Mesendoderm (in vitro differentiated cells): ENCODE measurements around the gene ANKAR.
"Not testable (repeated sequence)": the region's sequence is repeated elsewhere in the genome, so short reads cannot be mapped to it uniquely, and the experiment has no call there.

ENCODE experiments used
- DNase-seq: peaks from one replicate; pipeline ENCODE4 v3.0.0; 2013
- H2AK5ac ChIP-seq: 2 replicates; pipeline ENCODE4 v1.6.1; 2013; ENCODE audit warnings: low read length, inconsistent platforms
- H2BK120ac ChIP-seq: 2 replicates; pipeline ENCODE4 v1.6.1; 2013; ENCODE audit warnings: low read depth, mild to moderate bottlenecking, low read length, moderate library complexity, mixed read lengths
- H2BK15ac ChIP-seq: replicated peaks from 2 replicates; pipeline ENCODE4 v1.6.1; 2013; ENCODE audit warnings: low read depth, mild to moderate bottlenecking, moderate library complexity
- H2BK5ac ChIP-seq: 2 replicates; pipeline ENCODE4 v1.6.1; 2013; ENCODE audit warnings: low read length, inconsistent platforms
- H3K18ac ChIP-seq: 2 replicates; pipeline ENCODE4 v1.6.1; 2013; ENCODE audit warnings: mild to moderate bottlenecking, low read length, mixed read lengths
- H3K23ac ChIP-seq: one replicate; pipeline ENCODE4 v1.6.1; 2013; ENCODE audit warnings: low read length
- H3K27ac ChIP-seq: 2 replicates; pipeline ENCODE4 v1.5.1; 2013; ENCODE audit warnings: low read depth, mild to moderate bottlenecking, inconsistent platforms, low read length, moderate library complexity
- H3K27me3 ChIP-seq: 2 replicates; pipeline ENCODE4 v1.6.1; 2013; ENCODE audit warnings: low read length, control low read depth, mild to moderate bottlenecking, inconsistent platforms; ENCODE audit not compliant: insufficient read depth, poor library complexity
- H3K36me3 ChIP-seq: 2 replicates; pipeline ENCODE4 v1.6.1; 2013; ENCODE audit warnings: low read length, inconsistent platforms; ENCODE audit not compliant: control insufficient read depth, insufficient read depth
- H3K4ac ChIP-seq: one replicate; pipeline ENCODE4 v1.6.1; 2013; ENCODE audit warnings: low read depth, mild to moderate bottlenecking, low read length, moderate library complexity
- H3K4me1 ChIP-seq: 2 replicates; pipeline ENCODE4 v1.6.1; 2013; ENCODE audit warnings: low read depth, low read length, inconsistent platforms; ENCODE audit not compliant: control insufficient read depth
- H3K4me2 ChIP-seq: 2 replicates; pipeline ENCODE4 v1.6.1; 2013; ENCODE audit warnings: low read length
- H3K4me3 ChIP-seq: 2 replicates; pipeline ENCODE4 v1.5.1; 2013; ENCODE audit warnings: mild to moderate bottlenecking, low read length
- H3K56ac ChIP-seq: one replicate; pipeline ENCODE4 v1.6.1; 2013; ENCODE audit warnings: low read length
- H3K79me1 ChIP-seq: 2 replicates; pipeline ENCODE4 v1.6.1; 2013; ENCODE audit warnings: low read length, inconsistent platforms
- H3K79me2 ChIP-seq: 2 replicates; pipeline ENCODE4 v1.6.1; 2013; ENCODE audit warnings: mild to moderate bottlenecking, low read length; ENCODE audit not compliant: control insufficient read depth, insufficient read depth
- H3K9ac ChIP-seq: 2 replicates; pipeline ENCODE4 v1.6.1; 2013; ENCODE audit warnings: low read length, inconsistent platforms
- H4K5ac ChIP-seq: one replicate; pipeline ENCODE4 v1.6.1; 2013; ENCODE audit warnings: low read length
- H4K8ac ChIP-seq: one replicate; pipeline ENCODE4 v1.6.1; 2013; ENCODE audit warnings: low read depth, mild to moderate bottlenecking, control low read depth, low read length, moderate library complexity
- WGBS: extraction: QIAGEN DNeasy Blood & Tissue Kit; methylation state at CpG from one replicate; pipeline ENCODE4 v1.1.7; 2013; ENCODE audit warnings: low lambda C conversion rate, missing lambda C conversion rate; ENCODE audit not compliant: insufficient coverage; ENCODE audit errors: extremely low coverage; 5-methylcytosine and 5-hydroxymethylcytosine counted together

Gene ANKAR

GRCh38 chr2:189700681-189701080, 26.2 kb downstream of the ANKAR start:
- H3K23ac ChIP-seq: no peak overlapping the region
- no peak overlapping the region for H2BK120ac ChIP-seq
- H3K79me1 ChIP-seq: no peaks in the 10 kb centered on the region
- no peak overlapping the region for H3K4me3 ChIP-seq
- H3K27ac ChIP-seq: no peak overlapping the region
- no peak overlapping the region for H3K4me2 ChIP-seq
- WGBS: no CpG with 5 or more reads among the region's 2 CpGs
- H2BK15ac ChIP-seq: no peak overlapping the region
- no peaks in the 10 kb centered on the region for H3K27me3 ChIP-seq
- no peak overlapping the region for H3K56ac ChIP-seq
- no peaks in the 10 kb centered on the region for H3K36me3 ChIP-seq
- H2AK5ac ChIP-seq: no peak overlapping the region
- no peak for DNase-seq
- H4K5ac ChIP-seq: no peak overlapping the region
- H3K9ac ChIP-seq: no peak overlapping the region
- H3K79me2 ChIP-seq: no peaks in the 10 kb centered on the region
- H3K4me1 ChIP-seq: no peaks in the 10 kb centered on the region
- no peak overlapping the region for H3K4ac ChIP-seq
- H3K18ac ChIP-seq: no peak overlapping the region
- H2BK5ac ChIP-seq: no peak overlapping the region
- H4K8ac ChIP-seq: no peak overlapping the region

DNA sequence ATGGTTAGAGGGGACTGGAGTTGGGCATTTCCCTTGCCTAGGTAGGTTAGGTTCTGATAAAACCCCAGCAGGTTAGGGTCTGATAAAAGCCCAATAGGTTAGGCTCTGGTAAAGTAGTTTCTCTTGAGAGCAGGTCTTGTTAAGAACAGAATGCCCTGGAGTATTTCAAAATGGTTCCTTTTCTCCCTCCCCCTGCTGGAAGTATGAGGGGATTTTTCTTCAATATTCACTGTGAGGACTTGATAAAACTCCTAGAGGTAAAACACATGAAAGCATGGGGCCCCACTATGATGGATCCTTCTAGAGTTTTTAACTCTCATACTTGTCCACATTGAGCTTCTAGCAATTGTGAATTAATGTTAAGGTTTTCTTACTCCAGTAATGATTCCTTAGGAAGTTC, 27.6 kb downstream of the ANKAR start:
- no peak overlapping the region for H2AK5ac ChIP-seq
- no peaks in the 10 kb centered on the region for H3K27me3 ChIP-seq
- H3K4ac ChIP-seq: no peak overlapping the region

GRCh38 chr2:189709501-189710221, 35.2 kb downstream of the ANKAR start:
- H4K8ac ChIP-seq: no peak overlapping the region
- no peak overlapping the region for H2BK120ac ChIP-seq
- H4K5ac ChIP-seq: no peak overlapping the region
- no peak overlapping the region for H3K56ac ChIP-seq
- H2AK5ac ChIP-seq: no peak overlapping the region
- DNase-seq: peak; percentile 16
- H2BK5ac ChIP-seq: no peak overlapping the region
- WGBS: no CpG with 5 or more reads among the region's 5 CpGs
- H3K23ac ChIP-seq: no peak overlapping the region
- no peak overlapping the region for H3K4me2 ChIP-seq
- no peak overlapping the region for H3K27ac ChIP-seq
- no peak overlapping the region for H3K18ac ChIP-seq
- no peaks in the 10 kb centered on the region for H3K79me2 ChIP-seq
- H3K4me1 ChIP-seq: no peaks in the 10 kb centered on the region
- H3K9ac ChIP-seq: no peak overlapping the region
- H3K4ac ChIP-seq: no peak overlapping the region
- H2BK15ac ChIP-seq: no peak overlapping the region
- H3K36me3 ChIP-seq: no peaks in the 10 kb centered on the region
- H3K4me3 ChIP-seq: no peak overlapping the region
- H3K27me3 ChIP-seq: no peaks in the 10 kb centered on the region
- H3K79me1 ChIP-seq: no peaks in the 10 kb centered on the region

More for the DNA sequence above, 27.6 kb downstream of the ANKAR start:
- no peak overlapping the region for H3K27ac ChIP-seq
- no peak overlapping the region for H4K5ac ChIP-seq
- H2BK15ac ChIP-seq: no peak overlapping the region
- H3K56ac ChIP-seq: peak overlapping the region; percentile 37
- no peak overlapping the region for H3K9ac ChIP-seq
- no peaks in the 10 kb centered on the region for H3K4me1 ChIP-seq
- H2BK5ac ChIP-seq: no peak overlapping the region
- no peak overlapping the region for H2BK120ac ChIP-seq
- no peaks in the 10 kb centered on the region for H3K36me3 ChIP-seq
- no peak overlapping the region for H3K18ac ChIP-seq
- H3K4me2 ChIP-seq: no peak overlapping the region
- H3K79me2 ChIP-seq: no peaks in the 10 kb centered on the region
- DNase-seq: peak; percentile 57
- H4K8ac ChIP-seq: no peak overlapping the region
- H3K23ac ChIP-seq: no peak overlapping the region
- no peak overlapping the region for H3K4me3 ChIP-seq
- no peaks in the 10 kb centered on the region for H3K79me1 ChIP-seq

DNA sequence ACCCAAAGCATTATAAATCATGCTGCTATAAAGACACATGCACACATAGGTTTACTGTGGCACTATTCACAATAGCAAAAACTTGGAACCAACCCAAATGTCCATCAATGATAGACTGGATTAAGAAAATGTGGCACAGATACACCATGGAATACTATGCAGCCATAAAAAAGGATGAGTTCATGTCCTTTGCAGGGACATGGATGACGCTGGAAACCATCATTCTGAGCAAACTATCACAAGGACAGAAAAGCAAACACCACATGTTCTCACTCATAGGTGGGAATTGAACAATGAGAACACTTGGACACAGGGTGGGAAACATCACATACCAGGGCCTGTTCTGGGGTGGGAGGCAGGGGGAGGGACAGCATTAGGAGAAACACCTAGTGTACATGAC, 43.1 kb downstream of the ANKAR start:
- WGBS: no CpG with 5 or more reads among the region's 1 CpG
- not testable (repeated sequence) for DNase-seq, H3K23ac ChIP-seq, H3K18ac ChIP-seq, H3K4me2 ChIP-seq, H2AK5ac ChIP-seq, H3K9ac ChIP-seq, H3K4me1 ChIP-seq, H2BK15ac ChIP-seq, H4K5ac ChIP-seq, H3K4me3 ChIP-seq, H3K56ac ChIP-seq, H3K27me3 ChIP-seq, H3K36me3 ChIP-seq, H4K8ac ChIP-seq, H3K27ac ChIP-seq, H2BK5ac ChIP-seq, H3K79me1 ChIP-seq, H3K4ac ChIP-seq, H2BK120ac ChIP-seq, H3K79me2 ChIP-seq

DNA sequence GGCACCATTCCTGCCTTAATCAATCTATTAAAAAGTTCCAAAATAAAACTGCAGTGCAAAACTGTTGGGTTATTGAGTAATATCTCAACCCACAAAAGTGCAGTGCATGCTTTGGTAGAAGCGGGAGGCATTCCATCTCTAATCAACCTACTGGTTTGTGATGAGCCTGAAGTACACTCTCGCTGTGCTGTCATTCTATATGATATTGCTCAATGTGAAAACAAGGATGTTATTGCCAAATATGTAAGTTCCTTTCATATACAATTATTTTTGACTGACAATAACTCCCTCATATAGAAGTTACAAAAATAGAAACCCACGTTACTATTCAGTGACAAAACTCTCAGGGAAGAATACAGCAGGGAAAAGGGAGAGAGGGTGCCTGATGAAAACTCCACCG, 45.1 kb downstream of the ANKAR start:
- Histone ChIP-seq H2BK5ac (no peak overlapping the region), H3K18ac (no peak overlapping the region), H3K4me2 (no peak overlapping the region), H3K9ac (no peak overlapping the region), H3K27ac (no peak overlapping the region), H3K79me1 (no peaks in the 10 kb centered on the region), H3K23ac (no peak overlapping the region), H3K4ac (no peak overlapping the region), H3K4me1 (no peaks in the 10 kb centered on the region), H3K56ac (no peak overlapping the region), H2BK15ac (no peak overlapping the region), H3K36me3 (no peaks in the 10 kb centered on the region), H3K79me2 (no peaks in the 10 kb centered on the region), H3K4me3 (no peak overlapping the region), H4K8ac (no peak overlapping the region), H3K27me3 (no peaks in the 10 kb centered on the region), H2AK5ac (no peak overlapping the region), H2BK120ac (no peak overlapping the region), H4K5ac (no peak overlapping the region)
- no CpG with 5 or more reads among the region's 4 CpGs for WGBS
- DNase-seq: no peak

DNA sequence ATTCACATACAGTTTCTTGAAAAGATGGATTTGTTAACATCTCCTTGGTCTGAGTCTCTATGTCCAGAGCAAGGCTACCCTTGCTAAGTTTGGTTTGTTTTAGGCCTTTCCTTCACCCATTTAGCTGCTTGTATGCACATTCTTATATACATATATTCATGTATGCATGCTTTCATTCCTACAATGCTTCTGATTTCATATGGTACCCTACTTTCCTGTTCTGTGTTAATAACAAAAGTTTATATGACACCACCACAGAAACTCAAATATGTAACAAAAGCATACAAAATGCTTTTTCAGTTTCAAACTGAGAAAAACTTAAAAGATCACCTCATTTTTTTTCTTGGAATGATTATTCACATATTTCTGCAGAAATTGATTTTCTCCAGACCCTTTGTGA, 48.7 kb downstream of the ANKAR start:
- H3K4me2 ChIP-seq: no peak overlapping the region
- H3K79me1 ChIP-seq: no peaks in the 10 kb centered on the region
- no peak overlapping the region for H3K23ac ChIP-seq
- no peak overlapping the region for H3K27ac ChIP-seq
- no peak overlapping the region for H3K4me3 ChIP-seq
- H2BK120ac ChIP-seq: no peak overlapping the region
- no peak overlapping the region for H3K9ac ChIP-seq
- H2BK5ac ChIP-seq: no peak overlapping the region
- no peak for DNase-seq
- H2BK15ac ChIP-seq: no peak overlapping the region
- H3K27me3 ChIP-seq: no peaks in the 10 kb centered on the region
- H4K5ac ChIP-seq: no peak overlapping the region
- no peaks in the 10 kb centered on the region for H3K4me1 ChIP-seq
- no peak overlapping the region for H3K18ac ChIP-seq
- no peak overlapping the region for H3K4ac ChIP-seq
- no peak overlapping the region for H2AK5ac ChIP-seq
- H3K56ac ChIP-seq: no peak overlapping the region
- H3K36me3 ChIP-seq: no peaks in the 10 kb centered on the region
- no peaks in the 10 kb centered on the region for H3K79me2 ChIP-seq
- no peak overlapping the region for H4K8ac ChIP-seq
